Jurkat, Clone E6-1 (cell line): ENCODE measurements around the gene CELSR1.

ENCODE experiments used
- DNase-seq: peaks from one replicate; pipeline ENCODE4 v3.0.0-alpha.2; 2011; ENCODE audit warnings: low read depth, low spot score
- H3K4me3 ChIP-seq: 2 replicates; pipeline ENCODE4 v1.5.1; 2011; ENCODE audit warnings: mild to moderate bottlenecking, low read length, control low read depth, moderate library complexity

The CELSR1 gene

DNA sequence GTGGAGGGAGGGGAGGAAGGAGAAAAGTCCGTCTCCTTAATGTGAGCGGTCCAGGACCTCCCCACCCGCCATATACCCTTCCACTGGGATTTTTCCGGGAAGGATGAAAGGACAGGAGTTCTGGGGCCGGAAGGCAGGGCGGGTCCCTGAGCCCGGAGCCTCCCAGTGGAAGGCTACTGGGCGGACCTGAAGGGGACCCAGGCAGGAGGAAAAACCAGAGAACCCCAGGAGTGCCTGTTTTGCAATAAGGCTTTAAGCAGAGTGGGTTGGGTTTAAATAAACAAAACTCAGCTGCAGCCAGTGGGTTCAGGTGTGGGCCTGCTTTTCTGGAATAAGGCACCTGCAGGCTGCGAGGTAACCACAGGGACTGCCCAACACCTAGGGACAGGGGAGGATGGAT is 1.7 kb upstream of the CELSR1 start:
- no peak overlapping the region for H3K4me3 ChIP-seq
- no peak for DNase-seq

DNA sequence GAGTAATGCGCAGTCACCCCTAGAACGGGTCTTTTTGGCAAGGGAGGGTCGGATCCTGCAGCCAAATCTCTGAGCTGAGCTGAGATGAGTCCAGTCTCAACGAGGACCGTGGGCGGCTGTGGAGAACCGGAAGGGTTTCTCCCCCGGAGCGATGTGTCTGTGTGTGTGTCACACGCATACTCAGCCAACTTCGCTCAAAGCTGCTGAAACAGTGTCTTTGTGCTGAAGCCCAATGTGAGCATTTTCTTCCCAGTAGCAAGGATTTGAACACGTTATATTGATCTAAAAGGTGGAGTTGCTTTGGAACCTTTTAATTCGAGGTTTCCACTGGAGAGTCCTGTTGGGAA is 1.4 kb upstream of the CELSR1 start:
- no peak overlapping the region for H3K4me3 ChIP-seq
- DNase-seq, result no peak

- no peak for DNase-seq
- peak overlapping the region; percentile 42 for H3K4me3 ChIP-seq
Measured at GRCh38 chr22:46537946-46538813, 760 bp upstream of the CELSR1 start.

- DNase-seq, result no peak
- peak overlapping the region; percentile 30; the same call in 1 of the 2 replicates for H3K4me3 ChIP-seq
Measured at GRCh38 chr22:46536537-46537224, 739 bp downstream of the CELSR1 start.

DNA sequence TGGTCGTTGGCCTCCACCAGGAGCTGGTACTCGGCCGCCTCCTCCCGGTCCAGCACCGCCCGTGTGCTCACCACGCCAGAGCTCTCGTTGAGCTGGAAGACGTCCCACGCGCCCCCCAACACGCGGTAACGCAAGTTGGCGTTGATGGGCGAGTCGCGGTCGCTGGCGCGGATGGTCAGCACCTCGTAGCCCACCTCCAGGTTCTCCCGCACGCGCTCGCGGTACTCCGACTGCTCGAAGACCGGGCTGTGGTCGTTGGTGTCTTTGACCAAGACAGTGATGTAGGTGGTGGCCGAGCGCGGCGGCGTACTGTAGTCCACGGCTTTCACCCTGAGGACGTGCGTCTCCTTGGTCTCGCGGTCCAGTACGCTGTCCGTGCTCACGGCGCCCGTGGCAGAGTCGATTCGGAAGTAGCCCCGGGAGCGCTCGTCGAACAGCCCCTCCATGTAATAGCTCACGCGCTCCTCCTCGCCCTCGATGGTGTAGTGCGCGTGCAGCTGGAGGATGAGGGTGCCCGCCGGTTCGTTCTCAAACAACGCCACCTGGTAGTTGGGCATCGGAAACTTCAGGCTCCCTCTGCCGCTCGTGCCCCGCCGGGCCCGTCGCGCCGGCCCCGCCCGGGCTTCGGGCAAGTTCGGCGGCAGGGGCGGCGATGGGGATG is 1.4 kb downstream of the CELSR1 start:
- H3K4me3 ChIP-seq, result no peak overlapping the region
- DNase-seq, result no peak

DNA sequence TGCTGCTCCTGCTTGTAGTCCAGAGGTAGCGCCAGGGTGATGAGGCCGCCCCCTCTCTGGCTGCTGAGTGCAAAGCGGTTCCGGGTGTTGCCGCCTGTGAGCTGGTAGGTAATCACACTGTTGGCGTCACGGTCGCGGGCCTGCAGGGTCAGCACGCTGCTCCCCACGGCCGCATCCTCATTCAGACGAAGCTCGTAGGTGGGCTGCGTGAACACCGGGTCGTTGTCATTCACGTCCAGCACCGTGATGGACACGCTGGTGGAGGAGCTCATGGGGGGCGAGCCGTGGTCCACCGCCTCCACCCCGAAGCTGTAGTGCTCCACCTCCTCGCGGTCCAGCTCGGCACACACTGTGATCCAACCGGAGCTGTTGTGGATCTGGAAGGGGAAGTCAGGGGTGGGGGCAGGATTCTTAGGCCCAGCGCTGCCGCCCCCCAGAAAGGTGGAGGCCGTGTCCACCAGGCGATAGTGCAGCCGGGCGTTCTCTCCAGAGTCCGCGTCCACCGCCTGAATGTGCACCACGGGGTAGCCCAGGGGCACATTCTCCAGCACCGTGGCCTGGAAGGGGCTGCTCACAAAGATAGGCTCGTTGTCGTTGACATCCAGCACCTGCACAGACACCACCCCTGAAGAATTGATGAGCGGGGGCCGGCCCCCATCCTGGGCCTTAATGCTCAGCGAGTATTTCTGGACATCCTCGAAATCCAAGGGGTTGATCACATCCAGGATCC is 2.4 kb downstream of the CELSR1 start:
- DNase-seq, result no peak
- H3K4me3 ChIP-seq, result no peak overlapping the region

DNA sequence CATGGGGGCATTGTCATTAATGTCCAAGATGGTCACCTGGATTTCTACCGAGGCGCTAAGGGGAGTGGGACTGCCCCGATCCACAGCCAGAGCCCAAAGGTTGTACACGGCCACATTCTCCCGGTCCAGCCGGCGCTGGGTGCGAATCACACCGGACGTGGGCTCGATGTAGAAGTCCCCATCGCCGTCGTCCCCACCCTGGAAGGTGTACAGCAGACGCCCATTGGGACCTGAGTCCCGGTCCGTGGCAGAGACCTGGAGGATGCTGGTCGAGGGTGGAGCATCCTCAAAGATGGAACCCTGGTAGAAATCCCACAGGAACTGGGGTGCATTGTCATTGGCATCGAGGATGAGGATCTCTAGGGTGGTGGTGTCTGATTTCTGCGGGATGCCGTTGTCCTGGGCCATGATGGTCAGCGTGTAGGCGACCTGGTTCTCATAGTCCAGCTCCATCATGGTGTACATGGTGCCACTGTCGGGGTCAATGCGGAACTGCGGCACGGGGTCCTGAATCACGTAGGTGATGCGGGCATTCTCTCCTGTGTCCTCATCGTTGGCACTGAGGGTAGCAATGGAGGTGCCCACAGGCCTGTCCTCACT is 3.1 kb downstream of the CELSR1 start:
- no peak for DNase-seq
- H3K4me3 ChIP-seq, result no peak overlapping the region

- no peak for DNase-seq
- H3K4me3 ChIP-seq, result no peak overlapping the region
Measured at GRCh38 chr22:46533070-46533833, 4.2 kb downstream of the CELSR1 start.

DNA sequence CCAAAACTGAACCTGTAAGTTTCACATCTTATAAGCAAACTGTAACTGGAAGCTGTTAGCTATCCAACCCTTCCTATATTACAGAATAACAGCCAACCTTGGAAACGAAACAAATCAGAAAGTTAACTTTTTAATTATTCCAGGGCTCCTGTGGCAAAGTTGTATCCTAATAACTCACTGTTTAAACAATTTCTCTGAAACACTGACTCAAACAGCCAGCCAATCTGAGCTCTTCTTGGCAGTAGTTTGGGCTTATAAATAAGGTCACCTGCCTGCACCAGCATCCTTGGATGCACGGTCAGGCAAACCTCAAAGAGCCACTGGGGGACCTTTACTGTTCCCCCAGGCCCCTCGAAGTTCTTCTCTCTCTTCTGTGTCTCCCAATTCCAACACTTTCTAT is 5.0 kb downstream of the CELSR1 start:
- DNase-seq, result no peak
- H3K4me3 ChIP-seq, result no peak overlapping the region

GRCh38 chr22:46531581-46532175 is 5.7 kb downstream of the CELSR1 start:
- no peak overlapping the region for H3K4me3 ChIP-seq
- DNase-seq, result no peak

DNA sequence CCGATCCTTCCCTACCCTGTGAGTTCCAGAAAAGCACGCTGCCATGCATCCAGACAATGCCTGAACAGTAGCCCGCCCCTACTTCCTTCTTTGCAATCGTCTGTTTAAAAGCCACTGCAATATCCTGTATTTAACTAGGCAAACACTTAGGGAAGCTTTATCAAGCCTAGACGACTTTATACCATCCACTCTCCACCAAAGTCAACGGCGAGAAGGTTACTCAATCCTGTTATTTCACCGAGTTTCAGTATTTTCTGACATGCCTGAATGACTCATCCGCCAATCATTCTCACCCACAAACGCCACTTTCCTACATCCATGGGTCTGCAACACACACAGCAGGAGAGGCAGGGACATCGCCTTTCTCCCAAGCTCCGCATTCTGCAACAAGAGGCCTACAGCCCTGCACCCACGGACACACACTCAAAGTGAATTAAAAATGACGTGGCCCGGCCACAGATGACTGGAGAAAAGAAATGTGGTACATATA is 9.3 kb downstream of the CELSR1 start:
- DNase-seq, result no peak
- H3K4me3 ChIP-seq, result no peak overlapping the region

DNA sequence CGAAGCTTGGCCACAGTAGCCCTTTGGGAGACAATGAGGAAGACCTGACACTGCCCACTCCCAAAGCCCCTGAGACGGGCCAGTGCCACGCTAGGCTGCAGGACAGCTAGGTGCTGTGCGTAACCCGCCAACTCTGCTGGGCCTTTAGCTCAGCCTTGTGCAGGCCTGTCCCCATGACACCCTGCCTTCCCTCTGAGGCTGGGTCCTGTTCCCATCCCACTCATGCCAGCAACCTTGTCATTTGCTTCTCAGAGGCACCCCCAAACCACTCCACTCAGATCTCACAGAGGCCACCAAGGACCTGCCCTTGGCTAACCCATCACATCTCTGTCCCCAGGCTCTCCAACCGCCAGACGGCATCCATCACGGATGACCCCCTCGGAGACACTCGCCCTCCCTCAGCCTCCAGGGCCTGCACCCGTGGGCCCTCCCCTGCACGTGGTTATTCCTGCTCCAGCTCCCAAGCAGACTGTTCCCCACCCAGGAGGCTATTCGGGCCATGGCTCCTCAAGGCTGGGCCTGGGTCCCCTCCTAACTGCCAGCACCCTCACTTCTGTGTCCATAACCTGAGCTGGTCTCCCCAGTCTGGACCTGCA is 11.1 kb downstream of the CELSR1 start:
- H3K4me3 ChIP-seq, result no peak overlapping the region
- DNase-seq, result no peak

DNA sequence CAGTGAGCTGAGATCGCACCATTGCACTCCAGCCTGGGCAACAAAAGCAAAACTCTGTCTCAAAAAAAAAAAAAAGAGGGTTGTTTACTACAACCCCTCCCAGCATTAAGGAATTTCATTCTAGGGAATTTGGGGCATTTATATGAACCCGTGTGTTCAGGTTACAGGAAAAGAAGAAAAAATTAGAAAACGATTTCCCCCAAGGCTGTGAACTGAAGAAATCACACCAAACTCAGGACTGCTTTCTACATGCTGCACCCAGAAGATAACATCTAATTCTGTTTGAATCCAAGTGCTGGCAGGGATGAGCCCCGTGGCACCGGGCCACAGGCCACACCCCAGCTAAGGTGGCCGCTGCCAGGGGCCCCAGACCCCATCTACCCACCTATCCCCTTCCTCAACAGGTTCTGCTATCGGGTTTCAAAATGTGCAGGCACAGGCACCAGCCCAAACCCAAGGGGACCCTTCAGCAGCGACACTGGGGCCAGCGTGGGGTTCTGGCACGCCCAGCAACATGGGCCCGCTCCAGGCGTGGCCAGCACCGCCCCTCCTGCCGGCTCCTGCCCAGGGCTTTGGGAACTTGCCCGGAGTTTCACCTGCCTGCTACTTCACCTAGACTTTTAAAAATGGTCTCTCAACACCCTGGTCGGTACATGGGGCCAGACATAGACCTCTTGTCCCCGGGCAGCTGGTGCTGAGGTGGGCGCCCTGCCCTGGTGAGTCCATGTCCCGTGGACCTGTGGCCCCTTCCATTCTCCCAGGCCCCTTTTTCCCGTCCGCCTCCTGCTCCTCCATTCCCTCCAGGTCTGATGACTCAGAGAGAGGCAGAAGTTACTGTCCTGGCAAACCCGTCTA is 11.8 kb downstream of the CELSR1 start:
- DNase-seq, result no peak
- no peak overlapping the region for H3K4me3 ChIP-seq

GRCh38 chr22:46524203-46524740 is 13.1 kb downstream of the CELSR1 start:
- DNase-seq, result no peak
- no peak overlapping the region for H3K4me3 ChIP-seq

GRCh38 chr22:46522797-46523196 is 14.6 kb downstream of the CELSR1 start:
- no peak for DNase-seq
- H3K4me3 ChIP-seq, result no peak overlapping the region

DNA sequence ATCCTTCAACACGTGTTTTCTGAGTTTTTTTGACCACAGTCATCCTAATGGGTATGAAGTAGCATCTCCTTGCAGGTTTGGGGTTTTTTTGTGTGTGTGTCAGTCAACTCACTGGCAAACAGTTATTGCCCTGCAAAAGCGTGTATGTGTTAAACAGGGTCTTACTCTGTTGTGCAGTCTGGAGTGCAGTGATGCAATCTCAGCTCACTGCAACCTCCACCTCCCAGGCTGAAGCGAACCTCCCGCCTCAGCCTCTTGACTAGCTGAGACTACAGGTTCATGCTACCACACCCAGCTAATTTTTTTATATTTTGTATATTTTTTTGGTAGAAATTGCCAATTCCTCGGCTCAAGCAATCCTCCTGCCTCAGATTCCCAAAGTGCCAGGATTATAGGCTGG is 15.4 kb downstream of the CELSR1 start:
- DNase-seq, result no peak
- H3K4me3 ChIP-seq, result no peak overlapping the region
